Left cardiac atrium (tissue), 4 donors: ENCODE data around the gene MAP6D1. TPM values are rescaled to one million over a fixed set of nuclear protein-coding genes. Genes with fewer than 3 reads are reported as not detected.
"Not testable (repeated sequence)": the region's sequence is repeated elsewhere in the genome, so short reads cannot be mapped to it uniquely, and the experiment has no call there.

Experiments
- ATAC-seq, 2 donors: fragments of 200-7000 bp; cut with Tn5 transposase; one replicate each; pipeline ENCODE4 v1.9.1; 2020; ENCODE audit warnings: mild to moderate bottlenecking in 2 of 2, moderate library complexity in 2 of 2
- DNase-seq: peaks from one replicate; pipeline ENCODE4 v3.0.0-alpha.2; 2020
- intact Hi-C, 2 donors: fragments of 100-400 bp; cut with DNase I; formaldehyde crosslinking; loops; one replicate each; pipeline versions ENCODE4 v1.14.1 to v1.15.1; 2022 to 2023
- total RNA-seq, 2 donors: library from RNA; stranded (reverse); fragmentation: NEBNext Ultra II Directional; extraction: Animal tissue kit (Norgen Biotek cat#: 25700); gene quantifications; one replicate each; pipeline ENCODE4 v1.2.1, GENCODE V29; 2021
- donor health status: DM: no; HTN: yes; CAD: no.
- donor health status: DM: no; HTN: yes; CAD: no; lungs with severe emphysema.
- donor health status: DM: yes; HTN: yes; CAD: no.
- donor health status: Dilated cardiomyopathy.

MAP6D1 gene
- total RNA-seq, 2 donors from 2014 or later: 2.0 to 2.2 TPM

GRCh38 chr3:183807881-183808280 is 17.5 kb downstream of the MAP6D1 start:
- ATAC-seq (no peak), DNase-seq (no peak)
- intact Hi-C loops: no loop called here

DNA sequence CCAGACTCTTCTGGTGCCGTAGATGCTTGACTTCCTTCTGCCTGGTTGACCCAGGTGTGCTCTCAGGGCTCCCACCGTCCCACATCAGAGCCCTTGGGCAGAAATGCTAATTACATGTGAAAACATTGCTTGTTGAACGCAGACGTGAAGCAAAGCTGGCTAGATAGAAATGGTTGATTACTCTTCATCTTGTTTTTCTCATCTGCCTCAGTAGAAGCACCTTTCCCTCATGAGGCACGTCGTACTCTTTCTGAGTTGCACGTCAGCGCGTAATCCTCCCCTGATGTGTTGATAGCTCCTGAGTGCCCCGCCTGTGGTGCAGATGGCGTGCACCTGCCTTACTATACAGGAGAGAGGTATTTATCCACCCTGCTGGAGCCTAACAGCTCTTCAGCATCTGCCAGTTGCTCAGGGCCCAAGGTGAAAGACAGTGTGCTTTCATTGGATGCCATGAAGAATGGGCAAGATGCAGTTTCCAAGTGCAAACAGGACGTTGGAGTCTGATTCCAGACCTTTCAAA is 18.1 kb downstream of the MAP6D1 start:
- intact Hi-C loops: no loop called here
- DNase-seq (no peak), ATAC-seq (no peak)

GRCh38 chr3:183802989-183803388 is 22.4 kb downstream of the MAP6D1 start:
- ATAC-seq: no peak
- no peak for DNase-seq
- intact Hi-C loops: no loop called here

GRCh38 chr3:183801601-183802000 is 23.8 kb downstream of the MAP6D1 start:
- no peak for DNase-seq
- ATAC-seq: no peak
- intact Hi-C loops: no loop called here

DNA sequence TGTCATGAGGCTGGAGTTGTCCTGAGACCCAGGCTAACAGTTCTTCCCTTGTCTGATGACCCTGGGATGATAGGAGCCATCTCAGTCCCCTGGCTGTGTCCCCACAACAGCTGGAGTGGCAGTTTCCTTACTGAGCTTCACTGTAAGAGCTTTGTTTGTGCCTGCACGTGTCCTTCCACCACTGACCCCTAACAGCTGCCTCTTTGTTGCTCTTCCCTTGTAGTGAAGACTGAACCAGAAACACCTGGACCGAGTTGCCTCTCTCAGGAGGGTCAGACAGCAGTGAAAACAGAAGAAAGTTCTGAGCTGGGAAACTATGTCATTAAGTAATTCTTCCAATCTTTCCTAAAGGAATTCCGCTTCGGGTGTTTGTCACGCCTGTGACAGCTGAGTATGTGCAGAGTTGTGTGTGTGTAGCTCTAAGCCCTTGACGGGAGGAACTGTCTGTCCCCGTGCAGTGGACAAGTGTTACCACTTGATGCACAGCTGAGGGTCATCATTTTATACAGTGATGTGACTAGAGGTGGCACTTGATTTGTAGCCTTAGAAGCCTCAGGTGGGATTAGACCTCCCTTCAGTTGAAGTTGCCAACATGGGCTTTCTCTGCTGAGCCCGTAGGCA is 25.0 kb downstream of the MAP6D1 start:
- intact Hi-C loops: no loop called here
- DNase-seq (no peak), ATAC-seq (peak; percentile 63 to 67)

DNA sequence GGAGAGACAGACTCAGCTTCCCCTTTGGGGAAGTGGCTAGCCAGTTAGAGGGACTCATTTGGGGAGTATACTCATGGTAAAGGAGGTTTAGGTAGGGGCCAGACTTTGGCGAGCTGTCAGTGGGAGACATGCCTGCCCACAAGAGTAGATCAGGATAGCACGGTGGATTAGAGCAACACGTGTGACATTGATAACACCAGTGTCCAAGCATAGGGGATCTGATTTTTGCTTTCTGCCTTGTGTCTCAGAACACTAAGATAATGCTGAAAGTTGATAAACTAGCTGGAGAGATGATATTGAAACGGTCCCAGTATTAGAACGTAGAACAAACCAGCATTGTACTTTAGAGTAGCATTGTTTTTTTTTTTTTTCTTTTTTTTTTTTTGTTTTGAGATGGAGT is 25.9 kb downstream of the MAP6D1 start:
- no peak for ATAC-seq
- no peak for DNase-seq
- intact Hi-C loops: no loop called here

GRCh38 chr3:183797996-183798395 is 27.4 kb downstream of the MAP6D1 start:
- peak; percentile 31 to 40 for ATAC-seq
- intact Hi-C loops: no loop called here
- DNase-seq: no peak

DNA sequence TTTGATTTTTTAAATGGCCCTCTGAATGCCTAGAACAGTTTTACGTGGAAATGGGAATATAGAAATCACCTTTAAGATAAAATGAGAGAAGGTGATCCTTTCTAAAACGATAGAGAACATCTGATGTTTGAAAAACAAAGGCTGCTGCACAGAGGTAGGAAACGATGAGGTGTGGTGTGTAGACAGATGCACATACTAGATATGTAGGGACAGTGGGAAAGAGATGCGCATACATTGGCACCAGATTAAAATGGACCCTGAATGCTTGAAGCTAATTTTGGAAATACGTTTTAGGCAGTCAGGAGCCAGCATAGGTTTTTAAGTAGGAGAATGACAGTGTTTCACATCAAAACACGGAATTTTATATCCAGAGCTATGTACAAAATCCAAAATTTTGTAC is 29.0 kb downstream of the MAP6D1 start:
- DNase-seq (no peak), ATAC-seq (no peak)
- intact Hi-C loops: no loop called here

GRCh38 chr3:183794452-183794851 is 30.9 kb downstream of the MAP6D1 start:
- DNase-seq: no peak
- intact Hi-C loops: no loop called here
- ATAC-seq: peak in 1 of 2 donors; percentile 35

DNA sequence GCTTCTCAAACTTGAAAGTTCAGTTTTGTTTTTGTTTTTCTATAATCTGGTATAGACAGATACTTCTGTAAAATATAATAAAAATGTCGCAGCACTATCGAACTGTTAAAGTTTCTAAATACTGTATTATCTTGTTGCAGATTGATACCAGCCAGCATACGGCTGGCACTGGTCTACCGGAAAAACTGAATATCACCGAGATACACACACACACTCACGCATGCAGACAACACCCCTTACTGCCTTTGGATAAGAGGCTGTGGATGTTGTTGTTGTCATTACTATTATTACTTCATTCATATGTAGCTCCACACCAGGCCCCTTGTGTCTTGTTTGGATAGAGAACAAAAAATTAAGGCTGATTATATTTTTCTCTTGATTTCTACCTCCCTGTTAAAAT is 32.4 kb downstream of the MAP6D1 start:
- no peak for ATAC-seq
- DNase-seq: no peak
- intact Hi-C loops: no loop called here

DNA sequence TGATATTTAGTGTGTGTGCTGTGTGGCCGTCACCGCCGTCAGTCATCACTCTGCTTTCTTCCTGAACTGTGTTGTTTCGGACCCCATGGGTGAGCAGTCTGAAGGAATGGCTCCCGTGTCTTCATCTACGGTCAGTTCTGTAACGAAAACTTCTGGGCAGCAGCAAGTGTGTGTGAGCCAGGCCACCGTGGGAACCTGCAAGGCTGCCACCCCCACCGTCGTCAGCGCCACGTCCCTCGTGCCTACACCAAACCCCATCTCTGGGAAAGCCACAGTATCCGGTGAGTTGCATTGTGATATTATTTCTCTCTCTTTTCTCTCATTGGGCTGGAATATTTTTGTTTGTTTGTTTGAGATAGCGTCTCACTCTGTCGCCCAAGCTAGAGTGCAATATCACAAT is 34.7 kb downstream of the MAP6D1 start:
- no peak for ATAC-seq
- intact Hi-C loops: no loop called here
- DNase-seq: no peak

DNA sequence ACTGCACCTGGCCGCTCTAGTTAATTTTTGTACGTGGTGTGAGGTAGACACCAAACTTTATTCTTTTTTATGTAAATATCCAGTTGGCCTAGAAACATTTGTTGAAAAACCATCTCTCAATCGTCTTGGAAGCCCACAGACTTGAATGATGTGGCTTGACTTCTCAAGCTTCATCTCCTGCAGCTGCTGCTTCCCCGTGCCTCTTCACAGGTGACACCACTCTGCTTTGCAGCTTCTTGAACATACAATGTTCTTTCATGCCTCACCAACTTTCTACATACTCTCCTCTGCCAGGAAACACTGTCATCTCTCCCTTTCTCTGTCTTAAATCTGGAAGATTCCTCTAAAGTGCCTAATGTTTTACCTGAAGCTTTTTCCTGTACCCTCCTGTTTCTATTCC is 35.6 kb downstream of the MAP6D1 start:
- intact Hi-C loops: no loop called here
- ATAC-seq (no peak), DNase-seq (no peak)

GRCh38 chr3:183784503-183784902 is 40.9 kb downstream of the MAP6D1 start:
- ATAC-seq: not testable (repeated sequence)

GRCh38 chr3:183782576-183783276 is 42.7 kb downstream of the MAP6D1 start:
- no peak for ATAC-seq
- no peak for DNase-seq
- intact Hi-C loops: no loop called here

More at GRCh38 chr3:183784503-183784902, 40.9 kb downstream of the MAP6D1 start:
- intact Hi-C loops, DNase-seq: not testable (repeated sequence)

DNA sequence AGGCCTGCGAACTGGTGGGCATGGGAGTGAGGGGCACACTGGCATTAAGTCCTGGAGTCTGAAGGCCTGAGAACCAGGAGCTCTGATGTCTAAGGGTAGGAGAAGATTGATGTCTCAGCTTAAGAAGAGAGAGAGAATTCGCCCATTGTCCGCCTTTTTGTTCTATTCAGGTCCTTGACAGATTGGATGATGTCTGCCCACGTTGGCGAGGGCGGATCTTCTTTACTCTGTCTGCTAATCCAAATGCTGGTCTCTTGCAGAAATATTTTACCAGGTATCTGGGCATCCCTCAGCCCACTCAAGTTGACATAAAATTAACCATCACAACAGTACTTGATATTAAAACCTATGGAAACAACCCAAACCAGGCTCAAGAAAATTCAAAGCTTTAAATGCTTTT is 44.1 kb downstream of the MAP6D1 start:
- no peak for DNase-seq
- no peak for ATAC-seq
- intact Hi-C loops: no loop called here

GRCh38 chr3:183779896-183780465 is 45.4 kb downstream of the MAP6D1 start:
- intact Hi-C loops: no loop called here

GRCh38 chr3:183777016-183777618 is 48.3 kb downstream of the MAP6D1 start:
- ATAC-seq (no peak), DNase-seq (no peak)
- intact Hi-C loops: no loop called here

More at GRCh38 chr3:183779896-183780465, 45.4 kb downstream of the MAP6D1 start:
- DNase-seq: no peak
- no peak for ATAC-seq

DNA sequence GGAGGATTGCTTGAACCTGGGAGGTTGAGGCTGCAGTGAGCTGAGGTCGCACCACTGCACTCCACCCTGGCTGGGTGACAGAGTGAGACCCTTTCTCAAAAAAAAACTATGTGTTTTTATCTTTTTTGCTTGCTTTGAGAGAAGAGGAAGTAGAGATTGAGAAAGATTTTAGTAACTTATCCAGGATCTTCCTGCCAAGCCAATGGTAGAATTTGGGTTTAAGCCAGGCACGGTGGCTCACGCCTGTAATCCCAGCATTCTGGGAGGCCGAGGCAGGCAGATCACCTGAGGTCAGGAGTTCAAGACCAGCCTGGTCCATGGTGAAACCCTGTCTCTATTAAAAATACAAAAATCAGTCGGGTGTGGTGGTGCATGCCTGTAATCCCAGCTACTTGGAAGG is 48.9 kb downstream of the MAP6D1 start:
- ATAC-seq, intact Hi-C loops: not testable (repeated sequence)

GRCh38 chr3:183775781-183776180 is 49.6 kb downstream of the MAP6D1 start:
- DNase-seq (peak; percentile 43), ATAC-seq (peak; percentile 70 to 96)
- intact Hi-C loops: no loop called here

More for the DNA sequence above, 48.9 kb downstream of the MAP6D1 start:
- not testable (repeated sequence) for DNase-seq

DNA sequence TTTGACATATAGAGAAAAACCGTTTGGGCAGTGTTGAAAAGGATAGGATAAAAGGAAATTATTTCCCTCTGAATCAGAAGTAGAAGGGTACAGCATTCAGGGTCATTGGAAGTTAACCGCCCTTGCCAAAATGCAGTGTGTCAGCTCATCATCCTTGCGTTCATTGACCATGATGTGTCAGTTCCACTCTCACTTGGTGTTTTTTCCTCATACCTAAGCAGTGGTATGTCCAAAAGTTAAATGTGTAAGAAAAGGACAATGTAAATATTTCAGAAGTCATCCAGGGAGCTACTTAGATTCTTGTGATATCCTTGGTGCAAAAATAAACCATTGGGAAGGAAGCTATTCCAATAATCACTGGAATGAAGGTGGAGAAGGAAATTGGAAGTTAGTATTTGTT is 50.7 kb downstream of the MAP6D1 start:
- DNase-seq (no peak), ATAC-seq (no peak)
- intact Hi-C loops: no loop called here
